Tibial nerve (tissue), 4 donors: Measurements from ENCODE around the gene MEI4. TPM values are rescaled to one million over a fixed set of nuclear protein-coding genes. Genes with fewer than 3 reads are reported as not detected.

Experiments used
- DNase-seq, 2 donors: peaks; one replicate each; pipeline ENCODE4 v3.0.0-alpha.2; 2019; ENCODE audit warnings: low spot score in 2 of 2
- H3K27ac ChIP-seq, 4 donors: fragments of 200-600 bp; sonication (generic) in 3 of 4; one replicate each; pipeline ENCODE4 v1.5.1; 2017 to 2019; ENCODE audit warnings: mild to moderate bottlenecking in 1 of 4
- H3K27me3 ChIP-seq, 2 donors: fragments of 200-600 bp; sonication (generic) in 1 of 2; one replicate each; pipeline versions ENCODE4 v1.5.1 to v1.6.0; 2017 to 2019
- H3K36me3 ChIP-seq, 3 donors: fragments of 200-600 bp; sonication (generic); one replicate each; pipeline ENCODE4 v1.5.1; 2018 to 2019
- H3K4me1 ChIP-seq, 4 donors: fragments of 200-600 bp; sonication (generic) in 3 of 4; one replicate each; pipeline ENCODE4 v1.5.1; 2017 to 2019
- H3K4me3 ChIP-seq, 4 donors: fragments of 200-600 bp; sonication (generic) in 3 of 4; one replicate each; pipeline ENCODE4 v1.5.1; 2017 to 2019; ENCODE audit warnings: mild to moderate bottlenecking in 1 of 4, moderate library complexity in 1 of 4
- H3K9me3 ChIP-seq, 4 donors: fragments of 200-600 bp; sonication (generic) in 3 of 4; one replicate each; pipeline ENCODE4 v1.5.1; 2017 to 2019
- CTCF ChIP-seq, 5 experiments: fragments of 200-600 bp in 3 of 5; fragments of 450-650 bp in 2 of 5; sonication (generic) in 3 of 5; IDR thresholded peaks; one replicate each; pipeline ENCODE4 v1.5.1; 2016 to 2019; ENCODE audit warnings: antibody characterized with exemption in 5 of 5, mild to moderate bottlenecking in 3 of 5, moderate library complexity in 2 of 5
- EP300 ChIP-seq, 2 donors: sonication (generic); formaldehyde crosslinking; IDR thresholded peaks; one replicate each; pipeline ENCODE4 v1.6.1; 2017; ENCODE audit warnings: antibody characterized with exemption in 2 of 2, mild to moderate bottlenecking in 1 of 2
- POLR2A ChIP-seq, 2 donors: fragments of 450-650 bp; IDR thresholded peaks; one replicate each; pipeline ENCODE4 v1.6.1; 2017; ENCODE audit warnings: antibody characterized with exemption in 2 of 2, mild to moderate bottlenecking in 2 of 2, moderate library complexity in 2 of 2
- WGBS, 2 donors: methylation state at CpG; one replicate each; pipeline ENCODE4 v1.1.5; 2018; 5-methylcytosine and 5-hydroxymethylcytosine counted together
- total RNA-seq, 4 donors: library from RNA; depleted of rRNA; stranded (reverse); fragments of >200 nt; gene quantifications; one replicate each; pipeline ENCODE4 v1.1.0, GENCODE V29; 2016

MEI4 gene
- total RNA-seq, 4 donors from 2014 or later, result under 0.01 to 0.21 TPM; not detected in 2

GRCh38 chr6:77930952-77931351, 278.1 kb downstream of the MEI4 start:
- H3K27me3 ChIP-seq, result no peaks in the 10 kb centered on the region
- H3K4me3 ChIP-seq, result no peak overlapping the region
- DNase-seq, result no peak
- H3K27ac ChIP-seq, result no peak overlapping the region
- H3K9me3 ChIP-seq, result no peaks in the 10 kb centered on the region
- no peaks in the 10 kb centered on the region for H3K4me1 ChIP-seq
- TF ChIP-seq POLR2A (IDR thresholded peaks at IDR 0.05) (no peak), EP300 (IDR thresholded peaks at IDR 0.05) (no peak), CTCF (IDR thresholded peaks at IDR 0.05) (no peak)
- H3K36me3 ChIP-seq, result no peaks in the 10 kb centered on the region

GRCh38 chr6:77962070-77962469, 309.2 kb downstream of the MEI4 start:
- TF ChIP-seq POLR2A (IDR thresholded peaks at IDR 0.05) (no peak), CTCF (IDR thresholded peaks at IDR 0.05) (no peak), EP300 (IDR thresholded peaks at IDR 0.05) (no peak)
- 89 to 92% methylated on average over 4 of the region's 4 CpGs for WGBS, 2 donors
- Histone ChIP-seq H3K4me1 (no peaks in the 10 kb centered on the region), H3K27ac (no peak overlapping the region), H3K36me3 (no peaks in the 10 kb centered on the region), H3K27me3 (no peaks in the 10 kb centered on the region), H3K4me3 (no peak overlapping the region), H3K9me3 (peaks cover 0 to 31% (median 0%) of the 10 kb centered on the region in 4 donors)
- no peak for DNase-seq

- TF ChIP-seq CTCF (IDR thresholded peaks at IDR 0.05) (no peak), EP300 (IDR thresholded peaks at IDR 0.05) (no peak), POLR2A (IDR thresholded peaks at IDR 0.05) (no peak)
- Histone ChIP-seq H3K27ac (no peak overlapping the region), H3K4me3 (no peak overlapping the region), H3K36me3 (no peaks in the 10 kb centered on the region), H3K9me3 (peaks cover 0 to 24% (median 0%) of the 10 kb centered on the region in 4 donors), H3K27me3 (no peaks in the 10 kb centered on the region), H3K4me1 (no peaks in the 10 kb centered on the region)
- DNase-seq, result no peak
- 97% methylated on average over 1 of the region's 1 CpG for WGBS, 2 donors
Measured at GRCh38 chr6:77965449-77965848, 312.6 kb downstream of the MEI4 start.

- Histone ChIP-seq H3K4me1 (no peaks in the 10 kb centered on the region), H3K36me3 (no peaks in the 10 kb centered on the region), H3K27ac (no peak overlapping the region), H3K9me3 (peaks cover 0 to 3% (median 0%) of the 10 kb centered on the region in 4 donors), H3K27me3 (no peaks in the 10 kb centered on the region), H3K4me3 (no peak overlapping the region)
- no peak for DNase-seq
- TF ChIP-seq EP300 (IDR thresholded peaks at IDR 0.05) (no peak), CTCF (IDR thresholded peaks at IDR 0.05) (no peak), POLR2A (IDR thresholded peaks at IDR 0.05) (no peak)
Measured at GRCh38 chr6:77972334-77972733, 319.5 kb downstream of the MEI4 start.

Other genes starting within 250 kb of the MEI4 start
- 1 to 10 TPM in 1 of 4 donors, under 1 TPM in 3; 0.20 to 1.8 (median 0.43) TPM for gene HTR1B, start 189.5 kb upstream of the MEI4 start, total RNA-seq